ENCODE data around the gene KDM4B.

KDM4B gene

GRCh38 chr19:5112175-5112574, 143.3 kb downstream of the KDM4B start:
- no peak for DNase-seq

DNA sequence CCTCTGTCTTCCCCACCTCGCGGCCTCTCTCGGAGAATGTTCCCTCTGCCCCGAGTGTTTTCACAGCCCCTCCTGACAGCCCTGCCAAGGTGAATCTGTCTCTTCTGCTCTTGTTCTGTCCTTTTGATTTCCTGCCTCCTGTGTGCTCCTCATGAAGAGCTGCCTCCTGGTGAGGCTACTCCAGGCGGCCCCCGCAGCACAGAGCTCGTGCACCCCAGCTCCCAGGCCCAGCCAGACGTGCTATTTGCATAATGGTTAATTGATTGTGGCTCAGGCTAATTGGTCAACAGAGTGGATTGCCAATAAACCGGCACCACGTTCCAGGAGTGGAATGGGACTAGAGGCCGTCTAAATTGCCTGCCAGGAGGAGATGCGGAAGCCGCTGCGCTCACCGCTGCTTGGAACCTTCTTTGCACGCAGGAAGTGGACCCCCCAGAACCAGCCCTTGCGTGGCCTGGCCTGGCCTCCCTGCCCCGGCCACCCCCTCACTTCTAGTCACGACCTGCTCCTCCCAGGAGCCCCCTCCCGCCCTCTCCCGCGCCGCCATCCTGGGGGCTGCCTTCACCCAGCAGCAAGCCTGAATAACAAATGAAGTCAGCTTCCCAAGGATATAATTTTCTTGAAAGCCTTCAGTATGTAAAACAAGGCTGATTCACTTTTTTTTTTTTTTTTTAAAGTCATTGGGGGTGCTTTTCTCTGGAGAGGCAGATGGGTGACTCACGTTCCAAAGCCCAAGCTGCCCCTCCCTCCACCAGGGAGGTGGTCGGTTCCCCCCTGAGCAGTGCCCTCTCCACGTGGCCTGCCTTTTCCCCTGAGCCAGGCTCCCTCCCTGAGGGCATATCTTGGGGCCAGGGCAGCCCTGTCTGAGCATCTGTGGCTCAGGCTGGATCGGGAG, 144.0 kb downstream of the KDM4B start:
- peak; percentile 72 for DNase-seq

GRCh38 chr19:5113633-5114586, 145.0 kb downstream of the KDM4B start:
- DNase-seq, result no peak

DNA sequence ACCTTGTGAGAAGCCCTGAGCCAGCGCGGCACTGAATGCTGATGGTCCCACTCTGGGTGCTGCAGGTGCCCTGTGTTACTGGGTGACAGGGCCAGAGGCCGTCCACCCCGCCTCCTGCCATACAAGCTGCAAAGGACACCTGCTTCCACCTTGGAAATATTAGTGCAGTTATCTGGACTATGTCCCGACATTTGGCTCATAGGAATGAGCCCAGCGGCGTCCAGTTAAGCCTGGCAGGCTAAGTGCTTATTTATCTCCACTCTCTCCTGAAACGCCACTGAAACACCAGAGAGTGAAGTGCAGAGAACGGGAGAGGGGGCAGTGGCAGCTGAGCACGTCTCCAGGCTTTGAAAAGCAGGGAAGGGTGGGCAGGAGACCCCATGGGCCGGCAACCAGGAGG, 145.8 kb downstream of the KDM4B start:
- no peak for DNase-seq

GRCh38 chr19:5115351-5115750, 146.4 kb downstream of the KDM4B start:
- DNase-seq, result no peak

DNA sequence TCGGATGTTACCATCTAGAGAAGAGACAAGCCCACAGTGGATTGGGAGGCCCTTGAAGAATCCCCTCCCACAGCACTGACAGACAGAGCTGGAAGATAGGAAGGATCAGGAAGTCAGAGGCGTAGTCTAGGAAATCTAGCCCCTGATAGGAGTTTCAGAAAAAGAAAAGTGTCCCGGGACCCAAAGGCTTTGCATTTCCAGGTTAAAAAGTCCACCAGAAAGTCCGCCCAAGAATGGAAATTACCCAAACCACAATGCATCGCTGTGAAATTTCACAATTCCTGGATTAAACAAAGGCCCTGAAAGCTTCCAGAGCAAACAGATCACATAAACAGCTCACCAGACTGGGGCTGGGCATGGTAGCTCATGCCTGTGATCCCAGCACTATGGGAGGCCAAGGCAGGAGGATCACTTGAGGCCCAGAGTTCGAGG, 146.9 kb downstream of the KDM4B start:
- no peak for DNase-seq

DNA sequence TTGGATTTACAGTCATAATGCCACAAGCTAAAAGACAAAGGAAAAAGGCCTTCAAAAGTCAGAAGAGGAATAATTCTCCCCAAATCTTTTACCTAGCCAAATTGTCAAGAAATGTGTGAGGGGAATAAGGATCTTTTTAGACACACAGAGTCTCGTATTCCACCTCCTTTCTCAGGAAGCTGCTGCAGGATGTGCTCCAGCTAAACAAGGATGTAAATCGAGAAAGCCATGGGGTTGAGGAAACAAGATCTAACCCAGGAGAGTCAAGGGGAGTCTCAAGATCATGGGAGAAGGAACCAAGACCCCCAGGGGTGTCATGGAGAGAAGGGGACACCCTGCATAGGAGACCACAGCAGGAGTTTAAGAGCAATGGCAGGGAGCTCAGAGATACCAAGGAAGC, 147.4 kb downstream of the KDM4B start:
- DNase-seq, result no peak

- DNase-seq, result no peak
These were observed 148.5 kb downstream of the KDM4B start for GRCh38 chr19:5117421-5117820.

DNA sequence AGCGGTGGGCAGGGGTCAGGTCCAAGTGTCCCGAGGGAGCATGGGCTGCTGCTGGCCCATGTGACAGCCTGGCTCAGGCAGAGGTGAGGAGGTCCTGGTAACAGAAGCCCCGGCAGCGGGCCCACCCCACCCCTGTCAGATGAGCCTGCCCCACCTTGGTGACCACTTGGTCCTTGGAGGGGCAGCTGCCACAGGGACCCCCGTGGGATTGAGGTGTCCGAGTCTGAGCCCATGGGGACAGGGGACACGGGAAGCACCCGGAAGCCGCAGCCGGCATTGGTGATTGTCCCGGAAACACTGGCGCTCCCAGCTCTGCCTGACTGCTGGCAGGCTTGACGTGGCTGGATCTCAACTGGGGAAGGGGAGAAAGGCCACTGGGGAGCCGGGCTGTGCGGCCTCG, 149.1 kb downstream of the KDM4B start:
- DNase-seq, result no peak

GRCh38 chr19:5119297-5119998, 150.5 kb downstream of the KDM4B start:
- no peak for DNase-seq

GRCh38 chr19:5120321-5120720, 151.4 kb downstream of the KDM4B start:
- no peak for DNase-seq

GRCh38 chr19:5120833-5121232, 151.9 kb downstream of the KDM4B start:
- DNase-seq, result no peak

DNA sequence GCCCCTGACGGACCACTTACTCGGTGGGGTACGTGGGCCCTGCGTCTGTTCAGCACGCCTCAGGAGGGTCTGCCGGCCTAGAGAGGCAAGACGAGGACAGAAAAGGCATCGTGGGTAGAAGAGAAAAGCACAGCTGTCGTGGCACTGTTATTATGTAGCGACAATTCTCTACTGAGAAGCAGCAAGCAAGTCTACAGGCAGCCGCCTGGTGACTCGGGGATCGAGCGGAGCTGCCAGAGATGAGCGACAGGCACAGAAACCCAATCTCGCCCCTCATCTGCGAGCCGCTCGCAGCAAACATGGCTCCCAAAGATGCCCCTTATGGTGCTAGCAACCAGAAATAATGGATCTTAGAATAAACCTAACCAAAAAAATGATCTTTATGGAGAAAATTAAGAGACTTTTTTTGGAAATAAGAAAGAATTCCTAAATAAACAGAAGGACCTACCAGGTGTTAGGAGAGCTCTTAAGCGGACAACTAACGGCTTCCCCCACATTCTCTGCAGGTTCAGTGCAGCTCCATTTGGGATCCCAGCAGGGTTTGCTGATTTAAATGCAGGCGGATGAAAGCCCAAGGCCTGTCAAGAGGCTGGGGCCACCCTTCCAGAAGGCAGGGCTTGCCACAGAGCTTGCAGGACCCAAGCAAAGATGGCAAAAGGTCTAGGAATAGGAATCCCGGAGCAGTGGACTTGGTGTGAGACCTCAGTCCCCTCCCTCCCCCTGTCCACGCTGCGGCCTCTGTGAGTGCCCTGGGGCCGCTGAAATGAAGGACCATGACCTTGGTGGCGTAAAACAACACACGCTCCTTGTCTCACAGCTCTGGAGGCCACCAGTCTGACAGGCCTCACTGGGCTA, 152.6 kb downstream of the KDM4B start:
- DNase-seq, result no peak

DNA sequence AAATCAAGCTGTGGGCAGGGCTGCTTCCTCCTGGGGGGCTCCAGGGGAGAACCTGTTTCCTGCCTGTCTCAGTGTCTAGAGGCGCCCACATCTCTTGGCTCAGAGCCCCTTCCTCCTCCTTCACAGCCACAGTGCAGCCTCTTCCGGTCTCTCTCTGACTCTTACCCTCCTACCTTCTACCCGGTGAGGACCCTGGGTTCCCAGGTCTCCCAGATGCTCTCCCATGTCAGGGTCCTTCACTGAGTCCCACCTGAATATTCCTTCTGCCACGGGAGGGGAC, 153.1 kb downstream of the KDM4B start:
- DNase-seq, result no peak

- DNase-seq, result no peak
These were observed 153.9 kb downstream of the KDM4B start for GRCh38 chr19:5122671-5123409.

DNA sequence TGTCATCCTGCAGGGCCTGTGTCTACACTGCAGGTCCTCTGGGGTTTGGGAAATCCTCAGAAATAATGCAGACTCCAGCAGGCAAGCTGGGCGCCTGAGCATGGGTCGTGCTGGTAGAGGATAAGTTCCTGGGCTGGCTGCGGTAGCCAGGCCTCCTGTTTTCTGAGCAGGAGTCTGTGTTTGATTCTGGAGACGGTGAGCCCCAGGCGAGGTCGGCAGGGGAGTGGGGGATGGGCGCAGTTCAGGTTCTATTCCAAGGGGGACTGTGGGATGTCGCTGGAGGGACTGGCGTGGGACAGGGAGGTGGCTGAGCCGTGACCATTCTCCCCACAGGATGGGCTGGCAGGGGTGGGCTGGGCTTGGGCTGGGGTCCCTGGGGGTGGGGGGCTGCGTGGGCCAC, 154.7 kb downstream of the KDM4B start:
- DNase-seq, result no peak

GRCh38 chr19:5124111-5124855, 155.4 kb downstream of the KDM4B start:
- no peak for DNase-seq

DNA sequence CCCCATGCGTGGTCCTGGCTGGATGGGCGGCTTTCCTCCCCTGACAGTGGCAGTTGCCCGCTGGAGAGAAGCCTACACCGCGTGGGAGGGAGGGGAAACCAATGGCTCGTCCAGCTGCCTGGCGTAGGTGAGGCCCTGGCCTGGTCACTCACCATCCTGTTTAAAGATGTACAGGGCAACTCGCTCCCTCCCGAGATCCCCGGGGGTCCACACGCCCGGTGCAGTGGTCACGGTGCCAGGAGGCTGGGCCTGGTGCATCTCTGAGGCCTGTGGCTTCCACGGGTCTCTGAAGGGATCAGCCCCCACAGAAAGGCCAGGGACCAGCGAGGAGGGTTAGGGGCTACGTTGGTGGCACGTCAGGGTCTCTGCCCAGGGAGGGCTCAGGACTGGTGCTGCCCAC, 156.5 kb downstream of the KDM4B start:
- DNase-seq, result no peak

- DNase-seq, result peak; percentile 19
These were observed 157.0 kb downstream of the KDM4B start for GRCh38 chr19:5125797-5126497.
